D721Med (cell line): ENCODE results near the gene PRDM15.

ENCODE experiments used
- DNase-seq: peaks from one replicate; pipeline ENCODE4 v3.0.0; 2011; ENCODE audit warnings: low spot score; ENCODE audit not compliant: insufficient read length
- FAIRE-seq: peaks from 2 replicates; lab custom pipeline; 2011; peaks lifted over from hg19 to GRCh38; lab: Jason Lieb, UNC
- TF ChIP-seq, protein P1 (sequence below): IDR thresholded peaks from 2 replicates; pipeline ENCODE4 v1.5.1; 2012; ENCODE audit warnings: mild to moderate bottlenecking, control low read depth; ENCODE audit not compliant: insufficient read depth; ENCODE audit errors: missing control alignments

The PRDM15 gene

DNA sequence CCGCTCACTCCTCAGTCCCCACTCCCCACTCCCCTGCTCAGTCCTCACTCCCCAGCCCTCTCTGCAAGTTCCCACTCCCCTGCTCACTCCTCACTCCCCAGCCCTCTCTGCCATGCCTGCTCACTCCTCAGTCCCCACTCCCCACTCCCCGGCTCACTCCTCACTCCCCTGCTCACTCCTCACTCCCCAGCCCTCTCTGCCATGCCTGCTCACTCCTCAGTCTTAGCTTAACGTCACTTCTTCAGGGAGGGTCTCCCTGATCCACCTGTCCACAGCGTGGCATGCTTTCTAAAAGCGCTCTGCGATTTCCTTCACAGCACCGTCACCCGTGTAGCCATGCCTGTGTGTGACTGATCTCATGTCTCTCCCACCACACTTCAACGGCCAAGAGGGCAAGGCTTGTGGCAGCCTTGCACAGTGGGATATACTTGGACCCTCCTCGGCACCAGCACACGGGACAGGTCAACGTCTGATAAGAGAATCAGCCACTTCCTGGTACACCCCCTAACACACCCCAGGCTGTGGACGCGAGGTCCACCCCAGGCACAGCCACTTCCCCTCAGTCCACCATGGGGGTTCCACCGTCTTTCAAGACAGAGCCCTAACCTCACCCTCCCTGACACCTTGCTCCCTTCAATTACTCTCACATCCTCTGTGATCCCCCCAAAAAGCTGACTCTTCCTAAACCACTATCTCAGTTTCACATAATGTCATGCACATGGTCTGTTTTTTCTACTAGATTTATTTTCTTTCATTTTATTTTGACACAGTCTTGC lies 14.0 kb downstream of the PRDM15 start:
- DNase-seq (no peak), FAIRE-seq (no peak)

GRCh38 chr21:41864311-41865001 lies 14.7 kb downstream of the PRDM15 start:
- FAIRE-seq, result no peak
- TF ChIP-seq, protein P1, sequence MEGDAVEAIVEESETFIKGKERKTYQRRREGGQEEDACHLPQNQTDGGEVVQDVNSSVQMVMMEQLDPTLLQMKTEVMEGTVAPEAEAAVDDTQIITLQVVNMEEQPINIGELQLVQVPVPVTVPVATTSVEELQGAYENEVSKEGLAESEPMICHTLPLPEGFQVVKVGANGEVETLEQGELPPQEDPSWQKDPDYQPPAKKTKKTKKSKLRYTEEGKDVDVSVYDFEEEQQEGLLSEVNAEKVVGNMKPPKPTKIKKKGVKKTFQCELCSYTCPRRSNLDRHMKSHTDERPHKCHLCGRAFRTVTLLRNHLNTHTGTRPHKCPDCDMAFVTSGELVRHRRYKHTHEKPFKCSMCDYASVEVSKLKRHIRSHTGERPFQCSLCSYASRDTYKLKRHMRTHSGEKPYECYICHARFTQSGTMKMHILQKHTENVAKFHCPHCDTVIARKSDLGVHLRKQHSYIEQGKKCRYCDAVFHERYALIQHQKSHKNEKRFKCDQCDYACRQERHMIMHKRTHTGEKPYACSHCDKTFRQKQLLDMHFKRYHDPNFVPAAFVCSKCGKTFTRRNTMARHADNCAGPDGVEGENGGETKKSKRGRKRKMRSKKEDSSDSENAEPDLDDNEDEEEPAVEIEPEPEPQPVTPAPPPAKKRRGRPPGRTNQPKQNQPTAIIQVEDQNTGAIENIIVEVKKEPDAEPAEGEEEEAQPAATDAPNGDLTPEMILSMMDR, result no peak
- no peak for DNase-seq

More for the DNA sequence above, 14.0 kb downstream of the PRDM15 start:
- TF ChIP-seq, protein P1, result no peak

DNA sequence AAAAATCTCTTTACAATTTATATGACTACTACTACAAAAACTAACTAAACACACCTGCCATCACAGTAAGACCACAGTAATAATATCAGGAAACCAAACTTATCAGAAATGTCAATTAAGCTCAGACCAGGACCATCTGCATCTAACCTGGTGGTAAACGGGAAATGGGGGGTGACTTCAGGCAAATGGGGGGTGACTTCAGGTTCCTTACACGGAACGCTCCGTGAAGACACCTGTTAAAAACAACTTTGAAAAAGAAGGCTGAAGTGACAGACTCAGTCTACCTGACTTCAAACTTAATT lies 15.8 kb downstream of the PRDM15 start:
- TF ChIP-seq, protein P1, result no peak
- DNase-seq, result no peak
- FAIRE-seq, result no peak

GRCh38 chr21:41861987-41862386 lies 17.2 kb downstream of the PRDM15 start:
- DNase-seq (no peak), FAIRE-seq (no peak)
- TF ChIP-seq, protein P1, result no peak

GRCh38 chr21:41861255-41861654 lies 17.9 kb downstream of the PRDM15 start:
- TF ChIP-seq, protein P1, result no peak
- DNase-seq (no peak), FAIRE-seq (no peak)

- TF ChIP-seq, protein P1, result no peak
- FAIRE-seq (no peak), DNase-seq (no peak)
These were observed 19.7 kb downstream of the PRDM15 start for GRCh38 chr21:41859297-41859980.
